Measurements from ENCODE around the gene FBN1. TPM values are rescaled to one million over a fixed set of nuclear protein-coding genes. Genes with fewer than 3 reads are reported as not detected.

The FBN1 gene
- total RNA-seq, 2 donors from 2014 or later: 258 to 300 TPM

DNA sequence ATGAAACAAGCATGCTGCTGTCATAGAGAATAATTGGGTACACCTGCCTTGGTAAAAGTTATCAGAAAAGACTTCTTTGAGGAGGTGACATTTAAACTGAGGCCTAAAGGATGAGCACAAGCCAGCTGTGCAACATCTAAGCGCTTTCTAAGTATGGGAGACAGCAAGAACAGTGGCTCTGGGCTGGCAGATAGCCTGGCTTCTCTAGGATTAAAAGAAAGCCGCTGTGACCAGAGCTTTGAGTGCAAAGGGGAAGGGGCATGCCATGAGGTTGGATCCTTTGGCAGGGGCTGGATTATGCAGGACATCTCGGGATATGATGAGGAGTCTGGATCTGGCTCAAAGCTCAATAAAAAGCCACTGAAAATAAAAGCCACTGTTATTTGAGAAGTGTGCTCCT is 99.2 kb downstream of the FBN1 start:
- TF ChIP-seq, protein P1, sequence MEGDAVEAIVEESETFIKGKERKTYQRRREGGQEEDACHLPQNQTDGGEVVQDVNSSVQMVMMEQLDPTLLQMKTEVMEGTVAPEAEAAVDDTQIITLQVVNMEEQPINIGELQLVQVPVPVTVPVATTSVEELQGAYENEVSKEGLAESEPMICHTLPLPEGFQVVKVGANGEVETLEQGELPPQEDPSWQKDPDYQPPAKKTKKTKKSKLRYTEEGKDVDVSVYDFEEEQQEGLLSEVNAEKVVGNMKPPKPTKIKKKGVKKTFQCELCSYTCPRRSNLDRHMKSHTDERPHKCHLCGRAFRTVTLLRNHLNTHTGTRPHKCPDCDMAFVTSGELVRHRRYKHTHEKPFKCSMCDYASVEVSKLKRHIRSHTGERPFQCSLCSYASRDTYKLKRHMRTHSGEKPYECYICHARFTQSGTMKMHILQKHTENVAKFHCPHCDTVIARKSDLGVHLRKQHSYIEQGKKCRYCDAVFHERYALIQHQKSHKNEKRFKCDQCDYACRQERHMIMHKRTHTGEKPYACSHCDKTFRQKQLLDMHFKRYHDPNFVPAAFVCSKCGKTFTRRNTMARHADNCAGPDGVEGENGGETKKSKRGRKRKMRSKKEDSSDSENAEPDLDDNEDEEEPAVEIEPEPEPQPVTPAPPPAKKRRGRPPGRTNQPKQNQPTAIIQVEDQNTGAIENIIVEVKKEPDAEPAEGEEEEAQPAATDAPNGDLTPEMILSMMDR (IDR thresholded peaks at IDR 0.05): no peak
- H3K27me3 ChIP-seq (replicated peaks; ENCODE audit: insufficient read depth): no peaks in the 10 kb centered on the region
- no peak for DNase-seq (ENCODE audit: low spot score)

DNA sequence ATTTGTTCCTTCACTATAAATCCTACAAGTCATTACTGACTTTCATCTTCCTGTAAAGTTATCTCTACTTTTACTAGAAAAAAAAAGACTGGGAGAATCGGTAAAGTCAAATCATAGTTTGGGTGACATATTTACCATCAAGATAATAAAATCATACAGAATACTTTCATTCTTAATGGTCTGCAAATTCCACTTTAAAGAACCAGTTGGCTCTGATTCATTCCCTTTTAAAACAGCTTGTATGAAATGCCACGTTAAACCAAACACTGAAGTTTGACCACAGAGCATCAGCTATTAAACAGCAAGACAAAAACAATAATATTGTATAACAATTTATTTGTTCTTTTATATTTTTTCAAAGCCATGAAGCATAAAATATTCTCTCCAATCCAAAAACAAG is 100.7 kb downstream of the FBN1 start:
- H3K27ac ChIP-seq: no peak overlapping the region
- ATAC-seq (ENCODE audit: insufficient number of reproducible peaks, low FRiP score, low read depth) (no peak), DNase-seq (ENCODE audit: low spot score) (no peak)
- no peaks in the 10 kb centered on the region for H3K27me3 ChIP-seq (replicated peaks; ENCODE audit: insufficient read depth)
- TF ChIP-seq, protein P1 (IDR thresholded peaks at IDR 0.05): no peak
- H3K9me3 ChIP-seq: no peaks in the 10 kb centered on the region
- no peak overlapping the region for H3K4me3 ChIP-seq
- H3K36me3 ChIP-seq: no peaks in the 10 kb centered on the region
- peaks cover 16 to 56% of the 10 kb centered on the region in 2 donors for H3K4me1 ChIP-seq (ENCODE audit: control insufficient read depth in 1 of 2, low read depth in 2 of 2)

More for the DNA sequence above, 99.2 kb downstream of the FBN1 start:
- H3K27ac ChIP-seq: no peak overlapping the region
- ATAC-seq (ENCODE audit: insufficient number of reproducible peaks, low FRiP score, low read depth): no peak
- H3K4me3 ChIP-seq: no peak overlapping the region
- peaks cover 16 to 49% of the 10 kb centered on the region in 2 donors for H3K4me1 ChIP-seq (ENCODE audit: control insufficient read depth in 1 of 2, low read depth in 2 of 2)
- H3K9me3 ChIP-seq: no peaks in the 10 kb centered on the region
- no peaks in the 10 kb centered on the region for H3K36me3 ChIP-seq

DNA sequence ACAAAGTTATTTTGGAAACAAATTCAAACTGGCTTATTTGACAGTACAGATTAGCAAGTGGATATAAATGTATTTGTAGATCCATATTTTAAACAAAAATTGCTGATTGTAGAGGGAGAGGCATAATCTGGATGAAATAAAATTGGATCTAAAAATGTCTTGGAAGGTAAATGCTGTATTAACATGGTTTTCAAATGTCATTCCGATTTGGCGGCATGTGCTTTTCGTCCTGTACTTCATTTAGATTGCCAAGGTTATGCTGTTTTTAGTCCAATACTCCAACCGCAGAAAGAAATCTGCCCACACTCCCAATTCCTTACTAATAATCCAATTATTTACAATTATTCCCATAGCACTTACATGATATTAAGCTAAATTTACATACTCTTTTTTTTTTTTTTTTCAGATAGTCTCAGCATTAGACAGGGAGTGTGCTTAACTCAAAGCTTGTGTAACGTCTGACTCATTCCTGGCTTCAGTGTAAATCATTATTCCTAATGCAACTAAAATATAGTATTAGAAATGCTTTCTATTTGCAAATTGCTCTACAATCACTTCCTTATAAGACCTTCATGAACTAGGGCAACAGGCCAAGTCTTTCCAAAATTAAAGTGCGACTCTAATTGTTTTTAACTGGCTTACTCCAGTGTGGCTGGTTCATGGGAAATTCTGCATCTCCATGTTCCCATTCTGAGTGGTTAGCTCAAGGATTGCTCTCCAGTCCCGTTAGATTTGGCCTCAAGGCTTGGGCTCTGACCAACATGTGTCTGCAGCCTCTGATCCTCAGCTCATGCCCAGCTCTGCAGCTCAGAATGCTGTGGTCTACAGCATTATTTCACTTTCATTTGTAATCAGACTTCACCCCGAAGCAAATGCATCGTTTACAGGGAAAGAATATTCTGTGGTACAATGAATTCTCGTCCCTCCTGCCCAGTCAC is 103.9 kb downstream of the FBN1 start:
- ATAC-seq (ENCODE audit: insufficient number of reproducible peaks, low FRiP score, low read depth) (no peak), DNase-seq (ENCODE audit: low spot score) (no peak)
- no peaks in the 10 kb centered on the region for H3K36me3 ChIP-seq
- H3K4me3 ChIP-seq: peak overlapping the region; percentile 43
- H3K27ac ChIP-seq: peak overlapping the region; percentile 36 to 52
- no peaks in the 10 kb centered on the region for H3K9me3 ChIP-seq
- TF ChIP-seq, protein P1 (IDR thresholded peaks at IDR 0.05): no peak
- peaks cover 19 to 49% of the 10 kb centered on the region in 2 donors for H3K4me1 ChIP-seq (ENCODE audit: control insufficient read depth in 1 of 2, low read depth in 2 of 2)
- H3K27me3 ChIP-seq (replicated peaks; ENCODE audit: insufficient read depth): no peaks in the 10 kb centered on the region

DNA sequence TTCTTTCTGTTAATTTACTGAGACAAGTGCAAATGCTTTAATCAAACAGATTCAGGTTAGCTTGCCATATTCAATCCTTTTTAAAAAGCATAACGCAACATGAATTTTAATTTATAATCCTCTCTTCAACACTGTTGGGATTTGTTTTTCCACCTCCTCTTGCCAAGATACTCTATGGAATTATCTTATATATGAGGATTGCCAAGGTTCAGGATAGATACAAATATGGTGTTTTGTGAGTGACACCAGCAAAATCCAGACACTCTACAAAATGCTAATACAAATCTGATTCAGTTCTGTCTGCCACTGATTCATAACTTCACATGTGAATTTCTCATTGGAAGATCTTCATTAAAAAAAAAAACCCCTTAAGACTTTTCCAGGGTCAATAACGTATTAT is 104.8 kb downstream of the FBN1 start:
- H3K27ac ChIP-seq: no peak overlapping the region
- ATAC-seq (ENCODE audit: insufficient number of reproducible peaks, low FRiP score, low read depth) (no peak), DNase-seq (ENCODE audit: low spot score) (no peak)
- H3K36me3 ChIP-seq: no peaks in the 10 kb centered on the region
- TF ChIP-seq, protein P1 (IDR thresholded peaks at IDR 0.05): no peak
- H3K9me3 ChIP-seq: no peaks in the 10 kb centered on the region
- no peaks in the 10 kb centered on the region for H3K27me3 ChIP-seq (replicated peaks; ENCODE audit: insufficient read depth)
- H3K4me1 ChIP-seq (ENCODE audit: control insufficient read depth in 1 of 2, low read depth in 2 of 2): peaks cover 18 to 45% of the 10 kb centered on the region in 2 donors
- no peak overlapping the region for H3K4me3 ChIP-seq

DNA sequence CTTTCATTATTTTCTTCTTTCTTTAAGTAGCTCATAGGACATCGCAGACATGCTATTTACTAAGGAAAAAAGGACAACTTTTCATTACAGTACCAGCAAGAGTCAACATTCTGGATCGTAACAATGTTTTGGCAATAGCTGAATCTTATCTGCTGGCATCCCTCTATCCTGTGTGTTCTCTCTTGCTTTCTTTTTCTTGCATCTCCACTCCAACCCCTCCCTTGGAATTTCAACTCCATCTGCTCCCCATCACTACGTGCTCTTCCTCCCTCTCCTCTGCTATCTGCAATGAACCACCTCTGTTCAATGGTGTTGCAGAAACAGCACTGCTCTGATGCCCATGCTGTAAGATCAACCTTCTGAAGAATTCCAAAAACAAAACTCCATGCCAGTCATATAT is 106.6 kb downstream of the FBN1 start:
- Histone ChIP-seq H3K4me1 (ENCODE audit: control insufficient read depth in 1 of 2, low read depth in 2 of 2) (peaks cover 18 to 45% of the 10 kb centered on the region in 2 donors), H3K27me3 (replicated peaks; ENCODE audit: insufficient read depth) (no peaks in the 10 kb centered on the region), H3K27ac (no peak overlapping the region), H3K4me3 (no peak overlapping the region), H3K9me3 (no peaks in the 10 kb centered on the region), H3K36me3 (no peaks in the 10 kb centered on the region)
- DNase-seq (ENCODE audit: low spot score) (no peak), ATAC-seq (ENCODE audit: insufficient number of reproducible peaks, low FRiP score, low read depth) (no peak)
- TF ChIP-seq, protein P1 (IDR thresholded peaks at IDR 0.05): no peak
